IMR-90 (cell line): ENCODE data around the gene ZNF341. TPM values are rescaled to one million over a fixed set of nuclear protein-coding genes. Genes with fewer than 3 reads are reported as not detected.

Experiments used
- ATAC-seq: fragments of 200-7000 bp; cut with Tn5 transposase; 2 replicates; pipeline ENCODE4 v1.9.1; 2020; ENCODE audit warnings: low read depth, mild to moderate bottlenecking, moderate library complexity
- BruUV-seq: library from RNA; stranded (reverse); fragments of 400-500 nt; replicated peaks from 2 replicates; lab custom pipeline; 2021; lab: Mats Ljungman, UMichigan
- CTCF ChIA-PET: fragments of 300-600 bp; formaldehyde crosslinking; extraction: SDS; loops from one replicate; lab custom pipeline; 2021; ENCODE audit warnings: antibody characterized with exemption; lab: Yijun Ruan, JAX
- POLR2A ChIA-PET: fragments of 300-600 bp; sonication (Branson Sonifier 250); formaldehyde crosslinking; loops from one replicate; lab custom pipeline; 2022; ENCODE audit warnings: antibody characterized with exemption; ENCODE audit not compliant: unreplicated experiment; lab: Charles Lee
- DNase-seq: peaks from one replicate; pipeline ENCODE4 v3.0.0; 2013
- H2AFZ ChIP-seq: replicated peaks from 2 replicates; pipeline ENCODE3; 2013; ENCODE audit warnings: low read length, mild to moderate bottlenecking; ENCODE audit not compliant: poor library complexity
- H2AK5ac ChIP-seq: 2 replicates; pipeline ENCODE4 v1.6.1; 2013; ENCODE audit warnings: low read depth, low read length, inconsistent platforms
- H2AK9ac ChIP-seq: replicated peaks from 2 replicates; pipeline ENCODE3; 2013; ENCODE audit warnings: mild to moderate bottlenecking, low read depth, low read length, moderate library complexity; ENCODE audit not compliant: poor library complexity
- H2BK120ac ChIP-seq: 2 replicates; pipeline ENCODE4 v1.6.1; 2013; ENCODE audit warnings: low read depth, low read length, inconsistent platforms
- H2BK15ac ChIP-seq: 3 replicates; pipeline ENCODE4 v1.6.1; 2013; ENCODE audit warnings: low read depth, low read length, inconsistent platforms
- H2BK20ac ChIP-seq: 2 replicates; pipeline ENCODE4 v1.6.1; 2013; ENCODE audit warnings: low read depth, mild to moderate bottlenecking, inconsistent platforms, low read length, moderate library complexity
- H2BK5ac ChIP-seq: 2 replicates; pipeline ENCODE4 v1.6.1; 2013; ENCODE audit warnings: mild to moderate bottlenecking, low read depth, low read length, inconsistent platforms; ENCODE audit not compliant: poor library complexity, severe bottlenecking
- H3K14ac ChIP-seq: replicated peaks from 2 replicates; pipeline ENCODE4 v1.6.1; 2013; ENCODE audit warnings: low read depth, low read length, inconsistent platforms
- H3K18ac ChIP-seq: 2 replicates; pipeline ENCODE4 v1.6.1; 2013; ENCODE audit warnings: low read depth, low read length, control low read depth
- H3K23ac ChIP-seq: 2 replicates; pipeline ENCODE4 v1.6.1; 2013; ENCODE audit warnings: low read depth, low read length, inconsistent platforms
- H3K27ac ChIP-seq: 2 replicates; pipeline ENCODE4 v1.5.1; 2013; ENCODE audit warnings: mild to moderate bottlenecking, control low read depth, low read length; ENCODE audit not compliant: insufficient read depth
- H3K27me3 ChIP-seq: 2 replicates; pipeline ENCODE4 v1.6.1; 2013; ENCODE audit warnings: low read length; ENCODE audit not compliant: control insufficient read depth, insufficient read depth
- H3K36me3 ChIP-seq: 2 replicates; pipeline ENCODE4 v1.6.1; 2013; ENCODE audit warnings: low read length, mixed read lengths; ENCODE audit not compliant: control insufficient read depth, insufficient read depth
- H3K4ac ChIP-seq: 2 replicates; pipeline ENCODE4 v1.6.1; 2013; ENCODE audit warnings: low read depth, low read length, inconsistent platforms
- H3K4me1 ChIP-seq: 2 replicates; pipeline ENCODE4 v1.6.1; 2013; ENCODE audit warnings: low read length, mixed read lengths; ENCODE audit not compliant: control insufficient read depth, insufficient read depth
- H3K4me2 ChIP-seq: 2 replicates; pipeline ENCODE4 v1.6.1; 2013; ENCODE audit warnings: low read depth, mild to moderate bottlenecking, control low read depth, low read length, moderate library complexity
- H3K4me3 ChIP-seq: 2 replicates; pipeline ENCODE4 v1.5.1; 2013; ENCODE audit warnings: low read depth, mild to moderate bottlenecking, control low read depth, low read length, moderate library complexity; ENCODE audit not compliant: insufficient read depth
- H3K56ac ChIP-seq: 2 replicates; pipeline ENCODE4 v1.6.1; 2013; ENCODE audit warnings: low read length, inconsistent platforms; ENCODE audit not compliant: insufficient read depth; ENCODE audit errors: extremely low read depth
- H3K79me1 ChIP-seq, 2 experiments: 2 replicates each; pipeline ENCODE4 v1.6.1; 2013; ENCODE audit warnings: low read length in 2 of 2, inconsistent platforms in 1 of 2, low read depth in 1 of 2
- H3K9ac ChIP-seq: 2 replicates; pipeline ENCODE4 v1.6.1; 2013; ENCODE audit warnings: low read depth, low read length, control low read depth
- H3K9me1 ChIP-seq: 2 replicates; pipeline ENCODE4 v1.6.1; 2013; ENCODE audit warnings: low read length, inconsistent platforms; ENCODE audit not compliant: insufficient read depth
- H3K9me3 ChIP-seq: 2 replicates; pipeline ENCODE4 v1.6.1; 2013; ENCODE audit warnings: low read length; ENCODE audit not compliant: control insufficient read depth, insufficient read depth
- H4K20me1 ChIP-seq: 2 replicates; pipeline ENCODE4 v1.6.1; 2013; ENCODE audit warnings: low read length, inconsistent platforms; ENCODE audit not compliant: insufficient read depth
- H4K5ac ChIP-seq: 2 replicates; pipeline ENCODE4 v1.6.1; 2013; ENCODE audit warnings: mild to moderate bottlenecking, low read depth, low read length, control low read depth
- H4K8ac ChIP-seq, 2 experiments: 2 replicates each; pipeline ENCODE4 v1.6.1; 2013; ENCODE audit warnings: low read depth in 2 of 2, low read length in 2 of 2, control low read depth in 1 of 2, inconsistent platforms in 1 of 2
- H4K91ac ChIP-seq: 2 replicates; pipeline ENCODE4 v1.6.1; 2013; ENCODE audit warnings: low read depth, low read length, inconsistent platforms; ENCODE audit not compliant: insufficient read depth
- BHLHE40 ChIP-seq: fragments of 150-350 bp; IDR thresholded peaks from 2 replicates; pipeline ENCODE4 v1.6.1; 2016; ENCODE audit warnings: mild to moderate bottlenecking, low read depth, low read length
- CEBPB ChIP-seq: IDR thresholded peaks from 2 replicates; pipeline ENCODE4 v1.6.1; 2012; ENCODE audit warnings: low read depth, low read length, improper control_type of control experiment
- CTCF ChIP-seq: conservative IDR thresholded peaks from 2 replicates; pipeline ENCODE4 v1.5.1; 2012; ENCODE audit warnings: mild to moderate bottlenecking, low read depth, low read length, improper control_type of control experiment
- FOS ChIP-seq: fragments of 150-350 bp; IDR thresholded peaks from 2 replicates; pipeline ENCODE4 v1.6.1; 2016; ENCODE audit warnings: low read depth, low read length
- MAZ ChIP-seq: IDR thresholded peaks from 2 replicates; pipeline ENCODE4 v1.6.1; 2012; ENCODE audit warnings: low read depth, mild to moderate bottlenecking, low read length, improper control_type of control experiment, moderate library complexity, borderline replicate concordance
- RFX5 ChIP-seq: IDR thresholded peaks from 2 replicates; pipeline ENCODE4 v1.8.0; 2012; ENCODE audit warnings: low read depth, mild to moderate bottlenecking, low read length, moderate library complexity
- USF2 ChIP-seq: fragments of 150-350 bp; IDR thresholded peaks from 2 replicates; pipeline ENCODE4 v1.6.1; 2017; ENCODE audit warnings: mild to moderate bottlenecking, antibody characterized with exemption, low read length, low read depth
- WGBS, 2 experiments: methylation state at CpG; one replicate each; pipeline versions ENCODE4 v1.1.5 to v1.1.7; 2013; ENCODE audit warnings: missing lambda C conversion rate in 2 of 2; ENCODE audit not compliant: insufficient read length in 1 of 2; ENCODE audit errors: extremely low coverage in 2 of 2; 5-methylcytosine and 5-hydroxymethylcytosine counted together
- dilution Hi-C: fragments of 300-500 bp; cut with HindIII; formaldehyde crosslinking; loops from one replicate; pipeline ENCODE4 v1.14.3; 2018; ENCODE audit warnings: low sequenced_read_pairs; ENCODE audit not compliant: unreplicated experiment
- in situ Hi-C: fragments of 300-500 bp; cut with MboI; formaldehyde crosslinking; loops from 3 replicates; pipeline ENCODE4 v1.14.3; 2019; ENCODE audit warnings: low sequenced_read_pairs, inconsistent platforms, mixed read lengths
- intact Hi-C: fragments of 100-400 bp; cut with micrococcal nuclease; formaldehyde crosslinking; loops from 2 replicates; pipeline ENCODE4 v1.10.0; 2022
- polyA plus RNA-seq, 3 experiments: library from polyadenylated mRNA; depleted of rRNA; stranded (reverse); fragments of >200 nt; gene quantifications; 2 replicates each; pipeline ENCODE4 v1.2.3, GENCODE V29; 2012; ENCODE audit warnings: low replicate concordance in 1 of 3
- total RNA-seq: library from RNA; depleted of rRNA; stranded (reverse); fragments of >200 nt; gene quantifications from 2 replicates; pipeline ENCODE4 v1.2.3, GENCODE V29; 2012

Gene ZNF341
- total and polyA plus RNA-seq, 2 of the 4 experiments (the other 2 are of a cell fraction): 1.1 to 3.4 TPM

- ChIA-PET POLR2A (no interaction called here), CTCF (no interaction called here)
- Histone ChIP-seq H2BK120ac (no peak within 1 kb of the TSS), H2BK15ac (no peak within 1 kb of the TSS), H3K14ac (peak within 1 kb of the TSS; percentile 91), H3K36me3 (no peaks in the 10 kb centered on the region), H4K8ac (peak within 1 kb of the TSS; percentile 93 to 96), H3K18ac (no peak within 1 kb of the TSS), H3K23ac (peak within 1 kb of the TSS; percentile 82), H2AK9ac (peak within 1 kb of the TSS; percentile 92), H3K9me1 (0 out of 2 replicates have a peak, but pooled peaks cover 13% of the 10 kb centered on the region), H4K20me1 (peaks cover 8% of the 10 kb centered on the region; the same call in 1 of the 2 replicates), H2BK5ac (no peak within 1 kb of the TSS), H3K9me3 (no peaks in the 10 kb centered on the region), H3K4me2 (peak within 1 kb of the TSS; percentile 95), H4K5ac (peak within 1 kb of the TSS; percentile 92), H3K27me3 (no peaks in the 10 kb centered on the region), H2BK20ac (no peak within 1 kb of the TSS), H3K9ac (peak within 1 kb of the TSS; percentile 81), H2AK5ac (peak within 1 kb of the TSS; percentile 65), H3K4me3 (peak within 1 kb of the TSS; percentile 52), H3K4ac (peak within 1 kb of the TSS; percentile 74), H3K79me1 (peaks cover 7 to 34% of the 10 kb centered on the region in 2 experiments; a peak in 2 of 4 replicates), H3K27ac (peak within 1 kb of the TSS; percentile 49; the same call in 1 of the 2 replicates), H2AFZ (peak within 1 kb of the TSS; percentile 93), H3K56ac (no peak within 1 kb of the TSS), H4K91ac (0 out of 2 replicates have a peak within 1 kb of the TSS, but pooled peaks have one; percentile 50), H3K4me1 (peaks cover 9% of the 10 kb centered on the region)
- no TSS peak for BruUV-seq
- in situ Hi-C loops (no loop called here), dilution Hi-C loops (no loop called here), intact Hi-C loops (no loop called here)
- 0% methylated on average over 65 of the region's 101 CpGs; no CpG with 5 or more reads in 1 of the 2 experiments for WGBS, 2 experiments
- peak; percentile 100 for ATAC-seq
- TF ChIP-seq CTCF (peak; percentile 30; the same call in 1 of the 2 replicates), USF2 (peak; percentile 86), FOS (no peak), MAZ (peak; percentile 63; the same call in 1 of the 2 replicates), BHLHE40 (no peak; the same call in 1 of the 2 replicates), RFX5 (no peak; the same call in 1 of the 2 replicates), CEBPB (no peak)
- DNase-seq: peak; percentile 84
These were observed 45.5 kb upstream of the ZNF341 start, which contains the start of gene E2F1 for GRCh38 chr20:33686100-33686983. Gene E2F1, minus strand, starts transcription at chr20:33686385. Its CDS starts 121 bp downstream, at chr20:33686264.
